Measurements from ENCODE around the gene IRF5.
A peak's percentile ranks its signal among the peaks of the same experiment; 100 is the strongest.

The IRF5 gene

GRCh38 chr7:128937647-128938543 lies at the start of gene IRF5:
TSS of gene IRF5 (plus strand) at chr7:128937927. CDS start at chr7:128942082, 4,155 bp downstream.
- peak; percentile 15 for DNase-seq

GRCh38 chr7:128888039-128888755 lies 49.5 kb upstream of the IRF5 start:
- no peak for DNase-seq

GRCh38 chr7:128888756-128889095 lies 49.0 kb upstream of the IRF5 start:
- DNase-seq: no peak

GRCh38 chr7:128889121-128889520 lies 48.6 kb upstream of the IRF5 start:
- DNase-seq: no peak

- no peak for DNase-seq
These were observed 47.2 kb upstream of the IRF5 start for GRCh38 chr7:128890306-128891109.

GRCh38 chr7:128891110-128891941 lies 46.4 kb upstream of the IRF5 start:
- DNase-seq: no peak

- no peak for DNase-seq
These were observed 45.8 kb upstream of the IRF5 start for GRCh38 chr7:128891942-128892269.

GRCh38 chr7:128892521-128893250 lies 45.0 kb upstream of the IRF5 start:
- no peak for DNase-seq

- no peak for DNase-seq
These were observed 44.3 kb upstream of the IRF5 start for GRCh38 chr7:128893251-128894100.

- no peak for DNase-seq
These were observed 43.7 kb upstream of the IRF5 start for GRCh38 chr7:128894101-128894440.

- DNase-seq: no peak
These were observed 42.4 kb upstream of the IRF5 start for GRCh38 chr7:128895320-128895719.

- DNase-seq: no peak
These were observed 38.3 kb upstream of the IRF5 start for GRCh38 chr7:128899392-128899791.

GRCh38 chr7:128900237-128900636 lies 37.5 kb upstream of the IRF5 start:
- no peak for DNase-seq

GRCh38 chr7:128902761-128903585 lies 34.8 kb upstream of the IRF5 start:
- no peak for DNase-seq

- no peak for DNase-seq
These were observed 33.9 kb upstream of the IRF5 start for GRCh38 chr7:128903621-128904361.

- DNase-seq: peak; percentile 59
These were observed 33.1 kb upstream of the IRF5 start for GRCh38 chr7:128904381-128905197.

GRCh38 chr7:128906001-128906765 lies 31.5 kb upstream of the IRF5 start:
- DNase-seq: no peak
